ENCODE measurements around the gene NNMT.

NNMT gene
- 0 to 1.1 (median 0) reads per million in 17 experiments for total RNA-seq

DNA sequence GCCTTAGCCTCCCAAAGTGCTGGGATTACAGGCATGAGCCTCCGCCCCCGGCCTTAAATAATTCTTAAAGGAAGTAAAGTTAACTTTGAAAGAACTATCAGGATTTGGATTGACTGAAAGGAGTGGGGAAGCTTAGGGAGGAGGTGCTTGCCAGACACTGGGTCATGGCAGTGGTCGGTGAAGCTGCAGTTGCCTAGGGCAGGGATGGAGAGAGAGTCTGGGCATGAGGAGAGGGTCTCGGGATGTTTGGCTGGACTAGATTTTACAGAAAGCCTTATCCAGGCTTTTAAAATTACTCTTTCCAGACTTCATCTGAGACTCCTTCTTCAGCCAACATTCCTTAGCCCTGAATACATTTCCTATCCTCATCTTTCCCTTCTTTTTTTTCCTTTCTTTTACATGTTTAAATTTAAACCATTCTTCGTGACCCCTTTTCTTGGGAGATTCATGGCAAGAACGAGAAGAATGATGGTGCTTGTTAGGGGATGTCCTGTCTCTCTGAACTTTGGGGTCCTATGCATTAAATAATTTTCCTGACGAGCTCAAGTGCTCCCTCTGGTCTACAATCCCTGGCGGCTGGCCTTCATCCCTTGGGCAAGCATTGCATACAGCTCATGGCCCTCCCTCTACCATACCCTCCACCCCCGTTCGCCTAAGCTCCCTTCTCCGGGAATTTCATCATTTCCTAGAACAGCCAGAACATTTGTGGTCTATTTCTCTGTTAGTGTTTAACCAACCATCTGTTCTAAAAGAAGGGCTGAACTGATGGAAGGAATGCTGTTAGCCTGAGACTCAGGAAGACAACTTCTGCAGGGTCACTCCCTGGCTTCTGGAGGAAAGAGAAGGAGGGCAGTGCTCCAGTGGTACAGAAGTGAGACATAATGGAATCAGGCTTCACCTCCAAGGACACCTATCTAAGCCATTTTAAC, at the start of gene NNMT:
TSS of gene NNMT (plus strand) at position 724 of the 929 bp plus-strand sequence. CDS start at position 882, 158 bp downstream.
- no peak for DNase-seq

DNA sequence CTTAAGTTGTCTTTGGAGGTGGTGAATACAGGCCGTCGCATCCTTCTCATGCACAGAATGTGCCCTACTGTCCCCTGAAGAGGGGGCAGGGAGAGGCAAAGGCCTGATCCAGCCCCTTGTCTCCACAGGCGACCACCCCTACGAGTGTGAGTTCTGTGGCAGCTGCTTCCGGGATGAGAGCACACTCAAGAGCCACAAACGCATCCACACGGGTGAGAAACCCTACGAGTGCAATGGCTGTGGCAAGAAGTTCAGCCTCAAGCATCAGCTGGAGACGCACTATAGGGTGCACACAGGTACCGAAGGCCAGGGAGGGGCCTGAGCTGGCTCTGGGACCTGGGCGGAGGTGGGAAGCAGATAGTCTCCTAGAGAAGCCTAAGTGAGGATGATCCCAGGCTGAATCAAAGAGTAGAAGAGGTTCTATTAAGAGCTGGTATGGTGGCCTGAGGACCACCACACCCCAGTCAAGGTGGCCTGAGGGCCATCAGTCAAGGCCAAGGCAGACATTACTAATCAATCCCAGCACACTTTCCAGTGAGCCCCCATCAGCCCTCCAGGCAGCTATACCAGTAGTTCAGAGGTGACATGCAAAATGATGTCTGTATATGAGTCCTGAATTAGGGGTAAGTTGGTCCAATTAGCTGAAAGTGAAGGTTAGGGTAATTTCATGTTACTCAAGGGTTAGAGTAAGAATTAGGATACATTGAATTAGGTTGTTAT, 49.0 kb upstream of the NNMT start:
- no peak for DNase-seq

DNA sequence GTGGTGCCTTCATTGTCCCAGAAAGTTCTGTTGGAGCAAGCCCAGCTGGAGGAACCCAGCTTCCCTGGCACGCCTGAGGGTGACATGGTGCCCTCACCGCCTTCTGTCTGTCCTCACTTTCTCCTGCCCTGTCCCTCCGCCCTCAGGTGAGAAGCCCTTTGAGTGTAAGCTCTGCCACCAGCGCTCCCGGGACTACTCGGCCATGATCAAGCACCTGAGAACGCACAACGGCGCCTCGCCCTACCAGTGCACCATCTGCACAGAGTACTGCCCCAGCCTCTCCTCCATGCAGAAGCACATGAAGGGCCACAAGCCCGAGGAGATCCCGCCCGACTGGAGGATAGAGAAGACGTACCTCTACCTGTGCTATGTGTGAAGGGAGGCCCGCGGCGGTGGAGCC, 46.0 kb upstream of the NNMT start:
- DNase-seq, result no peak

DNA sequence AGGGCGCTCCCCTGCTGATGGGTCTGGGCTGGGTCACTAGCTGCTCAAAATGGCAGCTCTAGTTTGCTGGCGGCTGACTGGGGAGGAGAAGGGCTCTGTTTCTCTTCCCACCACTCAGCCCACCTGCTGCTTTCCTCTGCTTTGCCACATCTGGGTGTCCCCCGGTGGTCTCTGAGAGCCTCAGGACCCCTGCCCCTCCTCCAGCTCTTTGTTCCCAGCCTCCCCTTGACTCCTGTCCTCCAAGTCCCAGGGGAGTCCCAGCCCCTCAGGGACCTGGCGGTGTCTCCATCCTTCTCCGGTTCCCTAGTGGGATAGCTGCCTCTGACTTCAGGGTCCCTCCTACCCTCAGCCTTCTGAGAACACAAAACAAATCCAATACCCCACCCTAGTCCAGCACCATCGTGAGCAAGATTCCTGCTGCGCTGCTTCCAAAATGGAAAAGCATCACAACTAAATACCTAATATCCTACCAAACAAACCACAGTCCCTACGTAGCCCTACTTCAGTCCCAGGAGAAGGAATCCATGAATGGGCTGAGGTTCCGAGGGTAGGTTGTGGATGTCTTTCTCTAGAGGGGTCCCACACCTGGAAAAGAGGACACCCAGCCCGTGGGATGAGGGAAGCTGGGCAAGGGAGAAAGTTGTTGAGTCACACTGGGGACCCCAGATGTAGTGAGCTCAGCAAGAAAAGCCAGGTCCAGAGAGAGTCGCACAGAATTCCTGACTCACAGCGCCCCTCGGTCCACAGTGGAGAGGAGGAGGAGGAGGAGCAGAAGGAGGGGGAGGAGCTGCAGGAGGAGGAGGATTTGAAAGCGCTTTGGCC, 45.0 kb upstream of the NNMT start:
- DNase-seq, result no peak

DNA sequence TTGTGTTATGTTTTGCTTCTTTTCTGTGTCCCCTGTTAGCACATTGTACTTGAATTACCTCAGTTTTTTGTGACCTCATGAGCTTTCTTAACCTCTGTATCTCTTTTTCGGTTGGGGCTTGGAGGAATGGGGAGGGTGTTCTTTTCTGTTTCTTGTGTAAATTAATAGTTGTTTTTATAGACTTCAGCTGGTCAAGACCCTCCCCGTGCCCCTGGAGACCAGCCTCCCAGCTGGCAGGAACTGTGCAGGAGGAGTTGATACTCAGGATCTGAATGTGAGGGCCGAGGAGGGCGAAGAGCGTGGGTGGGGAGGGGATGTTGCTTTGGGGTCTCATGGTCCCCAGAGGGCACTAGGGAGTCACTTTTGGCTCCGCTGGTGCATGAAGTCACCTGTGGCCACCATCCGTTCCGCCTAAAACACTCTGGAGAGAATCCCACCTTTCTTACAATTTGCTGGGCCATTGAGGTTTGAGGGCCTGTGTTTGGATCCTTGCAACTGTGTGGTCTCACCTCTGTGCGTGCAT, 44.3 kb upstream of the NNMT start:
- no peak for DNase-seq

DNA sequence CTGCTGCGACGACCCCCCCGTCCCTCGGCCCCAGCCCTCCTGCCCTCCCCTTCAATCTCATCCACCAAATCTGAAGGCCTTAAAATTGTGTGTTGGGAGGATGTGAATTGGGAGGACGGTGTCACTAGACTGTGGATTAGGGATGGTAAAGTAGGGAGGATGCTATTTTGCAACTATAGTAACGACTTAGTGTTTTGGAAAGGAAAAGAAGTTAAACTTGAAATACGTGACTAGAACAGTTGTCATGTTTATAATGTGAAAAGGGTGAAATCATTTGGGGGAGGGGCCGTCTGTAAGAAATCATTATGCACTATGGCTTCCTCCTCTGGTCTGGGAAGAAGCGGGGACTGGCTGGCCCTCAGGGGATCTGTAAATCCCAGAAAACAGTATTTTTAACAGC, 43.4 kb upstream of the NNMT start:
- no peak for DNase-seq

DNA sequence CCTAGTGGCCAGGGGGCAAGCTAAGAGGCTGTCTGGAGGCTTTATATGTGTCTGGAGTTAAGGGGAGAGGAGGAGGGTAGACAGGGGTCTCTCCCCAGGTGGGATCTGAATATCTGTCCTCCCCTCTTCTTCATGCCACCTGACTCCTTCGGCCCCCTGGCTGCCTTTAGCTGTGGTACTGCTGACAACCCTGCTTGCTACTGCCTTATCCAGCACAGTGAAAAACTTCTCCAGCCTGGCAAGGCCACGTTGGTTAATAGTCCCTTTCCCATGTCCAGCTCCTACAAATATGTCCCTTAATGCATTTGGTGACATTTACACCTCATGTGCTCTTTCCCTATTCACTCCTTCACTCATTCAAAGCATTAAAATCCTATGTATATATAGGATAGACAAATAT, 42.4 kb upstream of the NNMT start:
- no peak for DNase-seq

DNA sequence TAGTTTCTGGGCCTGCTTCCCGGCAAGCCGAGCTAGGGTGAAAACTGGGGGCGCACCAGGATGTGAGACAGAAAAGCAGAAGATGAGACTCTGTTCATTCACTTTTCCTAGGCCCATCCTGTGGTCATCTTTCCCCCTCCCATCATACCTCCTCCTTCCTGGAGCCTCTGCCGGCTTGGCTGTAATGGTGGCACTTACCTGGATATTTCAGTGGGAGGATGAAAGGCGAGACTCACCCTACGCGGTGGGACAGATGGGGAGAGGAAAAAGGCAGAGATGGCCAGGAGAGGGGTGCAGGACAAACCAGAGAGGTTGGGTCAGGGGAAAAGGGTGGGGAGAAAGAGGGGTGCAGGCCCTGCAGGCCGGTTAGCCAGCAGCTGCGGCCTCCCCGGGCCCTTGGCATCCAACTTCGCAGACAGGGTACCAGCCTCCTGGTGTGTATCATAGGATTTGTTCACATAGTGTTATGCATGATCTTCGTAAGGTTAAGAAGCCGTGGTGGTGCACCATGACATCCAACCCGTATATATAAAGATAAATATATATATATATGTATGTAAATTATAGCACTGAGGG, 41.5 kb upstream of the NNMT start:
- DNase-seq, result no peak

DNA sequence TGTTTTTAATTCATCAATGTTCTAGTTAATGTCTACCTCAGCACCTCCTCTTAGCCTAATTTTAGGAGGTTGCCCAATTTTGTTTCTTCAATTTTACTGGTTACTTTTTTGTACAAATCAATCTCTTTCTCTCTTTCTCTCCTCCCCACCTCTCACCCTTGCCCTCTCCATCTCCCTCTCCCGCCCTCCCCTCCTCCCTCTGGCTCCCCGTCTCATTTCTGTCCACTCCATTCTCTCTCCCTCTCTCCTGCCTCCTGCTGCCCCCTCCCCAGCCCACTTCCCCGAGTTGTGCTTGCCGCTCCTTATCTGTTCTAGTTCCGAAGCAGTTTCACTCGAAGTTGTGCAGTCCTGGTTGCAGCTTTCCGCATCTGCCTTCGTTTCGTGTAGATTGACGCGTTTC, 40.9 kb upstream of the NNMT start:
- DNase-seq, result no peak

DNA sequence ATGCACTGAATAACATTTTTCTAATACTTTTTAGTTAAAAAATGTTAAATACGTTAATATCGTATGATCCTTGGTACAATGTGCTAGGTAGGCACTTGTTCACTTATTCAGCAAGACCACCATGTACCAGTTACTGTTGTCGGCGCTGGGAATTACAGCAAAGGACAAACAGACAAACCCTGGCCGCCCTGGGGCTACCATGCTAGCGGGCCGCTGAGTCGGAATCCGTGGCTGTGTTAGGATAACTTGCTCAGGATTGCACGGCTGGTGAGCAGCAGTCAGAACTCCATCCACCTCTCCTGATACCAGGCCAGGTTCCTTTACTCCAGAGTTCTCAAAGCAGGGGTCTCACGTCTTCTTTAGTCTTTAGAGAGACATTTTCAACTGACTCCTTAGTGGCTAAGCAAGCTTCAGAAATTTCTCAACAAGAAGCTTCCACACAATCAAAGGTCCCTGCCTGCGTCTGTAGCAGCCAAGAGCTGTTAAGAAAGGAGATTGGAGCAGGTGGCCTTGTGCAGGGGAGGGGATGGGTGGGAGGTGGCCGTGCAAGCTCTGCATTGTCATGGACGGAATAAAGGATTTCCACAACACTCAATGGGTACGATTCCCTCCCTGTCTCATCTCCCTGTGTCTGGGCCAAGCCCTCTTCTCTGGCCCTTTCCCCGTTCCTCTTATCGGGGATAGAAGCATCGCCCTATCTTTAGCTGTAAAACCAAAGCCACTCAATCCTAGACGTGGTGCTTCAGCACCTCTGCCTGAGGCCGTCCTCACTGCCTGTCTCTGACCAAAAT, 39.8 kb upstream of the NNMT start:
- no peak for DNase-seq

DNA sequence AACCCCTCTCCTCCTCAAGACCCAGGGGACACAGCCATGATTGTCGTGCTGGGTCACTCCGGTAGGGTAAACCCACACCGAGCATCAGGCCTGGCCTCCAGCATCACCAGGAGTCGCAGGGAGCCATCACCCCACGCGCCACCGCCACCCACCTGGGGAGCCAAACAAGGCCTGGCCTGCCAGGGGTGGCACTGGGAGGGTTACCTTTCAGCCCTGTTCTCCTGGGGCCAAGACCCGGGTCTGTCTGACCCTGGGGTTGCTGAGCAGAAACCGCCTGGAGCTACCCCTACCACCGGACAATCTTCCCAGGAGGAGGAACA, 39.3 kb upstream of the NNMT start:
- DNase-seq, result no peak

DNA sequence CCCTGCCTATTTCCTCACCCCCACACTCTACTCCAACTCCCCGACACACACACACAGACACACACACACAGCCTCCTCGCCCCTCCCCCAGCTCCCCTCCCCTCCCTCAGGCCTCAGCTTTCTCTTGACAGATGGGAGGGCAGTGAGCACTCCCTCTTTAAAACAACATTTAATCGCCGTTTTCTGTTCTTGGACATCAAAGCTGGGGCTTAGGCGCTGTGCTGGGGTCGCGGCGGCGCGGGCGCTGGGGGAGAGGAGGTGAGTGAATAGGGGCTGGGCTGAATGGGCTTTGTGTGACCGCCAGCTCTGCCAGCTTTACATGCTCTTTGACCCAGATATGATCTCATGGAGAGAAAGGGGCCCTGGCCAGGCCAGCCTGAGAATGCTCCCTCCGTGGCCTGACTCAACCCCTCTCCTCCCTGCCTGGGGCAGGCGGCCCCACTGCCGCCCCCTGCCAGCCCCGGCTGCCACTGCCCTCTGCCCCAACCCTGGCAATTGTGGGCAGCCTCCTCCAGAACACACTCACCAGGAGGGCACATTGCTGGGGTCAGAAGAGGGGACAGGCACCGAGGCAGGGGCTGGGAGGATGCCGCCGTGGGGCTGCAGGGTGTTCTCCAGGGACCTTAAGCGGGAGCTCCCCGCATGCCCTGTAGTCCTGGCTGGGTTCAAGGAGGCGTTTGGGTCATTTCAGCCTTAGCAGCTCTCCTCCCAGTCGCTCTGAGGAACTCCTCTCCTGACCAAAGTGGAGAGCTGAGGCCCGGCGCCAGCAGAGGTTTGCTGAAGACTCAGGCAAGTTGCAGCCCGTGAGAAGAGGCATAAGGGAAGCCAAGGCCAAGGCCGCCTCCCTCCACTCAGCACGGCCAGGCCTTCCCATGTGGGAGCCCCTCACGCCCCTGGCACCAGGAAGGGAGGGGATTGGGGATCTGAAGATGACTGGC, 38.3 kb upstream of the NNMT start:
- DNase-seq, result no peak

DNA sequence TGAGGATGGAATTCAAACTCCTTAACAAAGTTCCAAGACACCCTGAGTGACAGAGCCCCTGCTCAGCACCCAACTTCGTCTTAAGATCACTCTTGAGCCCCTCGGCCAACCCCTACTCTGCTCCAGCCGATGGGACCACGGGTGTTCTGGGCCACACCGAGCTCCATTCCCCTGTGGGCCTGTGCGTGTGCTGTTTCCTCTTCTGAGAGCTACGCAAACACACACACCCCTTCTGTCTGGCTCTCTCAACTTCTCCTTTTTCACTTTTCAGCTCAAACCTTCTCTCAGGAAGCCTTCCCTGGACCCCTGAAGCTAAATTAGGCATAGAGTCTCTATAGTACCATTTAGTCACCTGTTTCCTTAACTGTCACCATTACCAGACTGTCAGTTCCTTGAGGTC, 37.5 kb upstream of the NNMT start:
- DNase-seq, result peak; percentile 56 to 73 (median 65)

DNA sequence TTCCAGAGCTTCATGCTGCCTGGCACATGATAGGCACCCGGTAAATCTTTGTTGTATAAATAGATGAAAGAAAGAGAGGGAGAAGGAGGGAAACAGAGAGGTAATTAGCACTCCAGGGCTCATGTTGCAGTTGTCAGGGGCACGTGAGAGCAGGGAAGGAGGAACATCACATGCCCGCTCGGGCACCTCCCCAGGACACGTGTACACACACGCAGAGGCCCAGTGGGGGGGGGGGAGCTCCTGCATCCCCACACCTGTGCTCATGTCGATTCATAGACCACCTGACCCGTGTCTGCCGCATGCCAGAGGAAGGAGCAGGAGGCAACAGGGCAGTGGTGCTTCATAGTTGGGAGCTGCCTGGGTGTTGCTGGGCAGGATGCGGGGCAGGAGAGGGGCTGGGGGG, 37.1 kb upstream of the NNMT start:
- DNase-seq, result peak in 3 of 4 experiments; percentile 28 to 32 (median 31)

DNA sequence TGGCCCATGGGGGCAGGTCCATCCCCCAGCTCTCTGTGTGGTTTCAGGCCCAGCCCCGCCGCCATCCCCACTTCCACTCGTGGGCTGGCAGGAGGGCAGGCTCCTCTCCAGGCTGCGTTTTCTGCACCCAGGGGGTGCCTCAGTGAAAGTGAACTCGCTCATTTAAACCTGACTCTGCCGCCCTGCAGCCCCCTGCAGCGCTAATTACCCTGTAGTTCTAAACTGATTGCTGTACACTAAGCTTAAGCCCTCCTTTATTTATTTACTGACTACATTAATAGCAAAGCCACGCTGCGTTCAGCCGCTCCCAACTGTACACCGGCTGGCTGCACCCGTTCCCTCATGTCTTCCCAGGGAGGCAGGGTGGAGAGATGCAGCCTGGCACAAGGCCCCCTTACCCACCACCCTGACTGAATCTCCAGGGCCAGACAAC, 36.6 kb upstream of the NNMT start:
- DNase-seq, result no peak

DNA sequence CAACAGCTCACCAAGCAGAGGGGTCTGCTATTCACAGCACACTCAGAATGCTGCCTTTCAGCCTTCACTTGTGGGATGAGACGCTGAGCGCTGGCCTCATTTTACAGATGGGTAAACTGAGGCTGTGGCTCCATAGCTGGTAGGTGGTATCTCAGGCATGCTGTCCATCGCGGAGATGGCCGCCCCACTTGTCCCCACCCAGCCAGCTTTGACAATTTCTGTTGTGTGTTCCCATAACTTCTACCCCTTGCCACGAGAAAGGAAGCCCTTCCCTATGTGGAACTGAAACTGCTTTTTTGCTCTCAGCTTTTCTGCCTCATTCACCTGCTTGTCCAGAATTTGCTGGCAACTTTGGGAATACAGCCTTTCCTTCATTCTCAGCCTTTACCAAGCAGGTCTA, 36.1 kb upstream of the NNMT start:
- DNase-seq, result peak in 1 of 4 experiments; percentile 26

DNA sequence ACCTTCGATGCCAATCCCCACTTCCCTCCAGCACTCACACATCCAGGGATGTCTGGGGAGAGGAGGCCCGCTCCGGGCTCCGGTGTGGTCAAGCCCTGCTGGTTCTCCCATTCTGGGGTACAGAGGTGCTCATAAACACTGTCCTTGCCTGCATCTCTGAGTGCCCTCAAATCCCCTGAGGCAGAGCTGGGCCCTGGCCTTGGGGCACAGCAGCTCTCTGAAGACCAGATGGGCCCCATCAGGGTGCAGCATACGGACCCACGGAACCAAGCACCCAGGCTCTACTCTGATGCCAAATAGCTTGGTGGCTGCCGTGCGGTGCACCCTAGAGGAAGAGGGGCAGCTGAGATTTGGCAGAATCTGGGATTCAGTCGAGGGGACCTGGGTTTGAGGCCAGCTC, 35.7 kb upstream of the NNMT start:
- DNase-seq, result no peak

DNA sequence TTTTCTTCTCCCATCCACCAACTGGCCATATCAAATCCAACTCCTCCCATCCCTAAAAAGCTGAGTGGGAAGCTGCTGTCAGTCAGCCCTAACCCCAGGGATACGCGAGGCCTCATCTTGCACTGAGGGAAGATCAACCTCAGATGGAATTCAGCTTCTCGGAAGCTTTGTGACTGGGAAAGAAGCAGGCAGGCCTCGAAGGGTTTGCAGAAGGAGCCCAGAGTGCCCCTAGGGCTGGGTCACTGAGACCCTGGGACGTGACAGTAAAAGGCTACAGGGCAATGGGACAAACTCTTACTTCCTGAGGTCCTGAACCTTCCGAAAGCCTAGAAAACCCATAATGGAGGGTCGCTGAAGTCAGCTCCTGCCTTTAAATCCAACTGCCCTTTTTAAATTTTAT, 34.4 kb upstream of the NNMT start:
- DNase-seq, result no peak

DNA sequence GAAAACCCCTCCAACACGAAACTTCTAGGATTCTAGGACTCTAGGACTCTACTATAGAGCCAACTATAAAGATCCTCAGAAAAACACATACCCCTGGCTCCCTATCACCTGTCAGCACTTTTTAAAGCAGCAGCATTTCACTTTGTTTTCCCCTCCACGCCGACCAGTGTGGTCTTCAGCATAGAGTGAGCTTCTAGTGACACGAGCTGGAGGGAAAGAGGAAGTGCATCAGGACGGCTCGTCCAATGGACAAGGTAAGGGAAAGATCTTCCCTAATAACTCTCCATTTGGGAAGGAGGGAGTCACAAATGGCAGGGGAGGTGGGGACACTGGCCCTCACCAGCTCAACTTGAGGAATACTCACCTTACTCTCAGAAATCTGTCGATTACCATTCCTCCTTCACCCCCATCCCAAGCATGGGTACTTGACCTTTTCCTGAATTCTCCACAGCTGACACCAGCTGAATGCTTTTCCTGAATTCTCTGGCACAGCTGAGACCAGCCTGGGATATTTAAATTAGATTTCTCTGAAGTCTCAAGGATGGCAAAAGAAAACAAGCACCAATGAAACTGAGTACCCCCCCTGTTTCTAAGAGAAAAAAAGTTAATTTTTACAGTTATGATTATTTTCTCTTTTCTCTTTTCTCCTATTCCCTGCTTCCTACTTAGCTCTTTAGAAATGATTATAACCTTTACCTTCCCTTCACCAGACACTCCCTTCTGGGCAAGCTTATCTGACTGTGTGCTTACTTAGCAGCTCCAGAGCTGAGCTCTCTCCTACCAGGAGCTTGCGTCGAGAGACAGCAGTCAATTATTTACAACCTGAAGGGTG, 33.3 kb upstream of the NNMT start:
- peak; percentile 31 to 63 (median 48) for DNase-seq
